Kidney epithelial cell (primary cell): ENCODE results near the gene PIGH. TPM values are rescaled to one million over a fixed set of nuclear protein-coding genes. Genes with fewer than 3 reads are reported as not detected.

ENCODE experiments used
- DNase-seq: peaks from one replicate; pipeline ENCODE4 v3.0.0-alpha.2; 2010; ENCODE audit warnings: low read depth
- H3K27me3 ChIP-seq: 2 replicates; pipeline ENCODE4 v1.6.0; 2011; ENCODE audit warnings: low read length; ENCODE audit not compliant: control insufficient read depth, insufficient read depth
- H3K36me3 ChIP-seq: 2 replicates; pipeline ENCODE4 v1.5.1; 2011; ENCODE audit warnings: low read length; ENCODE audit not compliant: control insufficient read depth, insufficient read depth
- H3K4me3 ChIP-seq: 2 replicates; pipeline ENCODE4 v1.5.1; 2011; ENCODE audit warnings: low read depth, mild to moderate bottlenecking, control low read depth, low read length
- total RNA-seq: library from RNA; depleted of rRNA; stranded (reverse); fragments of >200 nt; gene quantifications from 2 replicates; pipeline ENCODE4 v1.2.3, GENCODE V29; 2015
- TF ChIP-seq, protein P1 (sequence below): IDR thresholded peaks from 2 replicates; pipeline ENCODE4 v1.5.1; 2011; ENCODE audit warnings: mild to moderate bottlenecking, moderate library complexity, low read length, control low read depth, inconsistent platforms; ENCODE audit not compliant: insufficient read depth, poor library complexity, severe bottlenecking

Gene PIGH
- total RNA-seq, 1 donor from 2014 or later, result 27.1 TPM

DNA sequence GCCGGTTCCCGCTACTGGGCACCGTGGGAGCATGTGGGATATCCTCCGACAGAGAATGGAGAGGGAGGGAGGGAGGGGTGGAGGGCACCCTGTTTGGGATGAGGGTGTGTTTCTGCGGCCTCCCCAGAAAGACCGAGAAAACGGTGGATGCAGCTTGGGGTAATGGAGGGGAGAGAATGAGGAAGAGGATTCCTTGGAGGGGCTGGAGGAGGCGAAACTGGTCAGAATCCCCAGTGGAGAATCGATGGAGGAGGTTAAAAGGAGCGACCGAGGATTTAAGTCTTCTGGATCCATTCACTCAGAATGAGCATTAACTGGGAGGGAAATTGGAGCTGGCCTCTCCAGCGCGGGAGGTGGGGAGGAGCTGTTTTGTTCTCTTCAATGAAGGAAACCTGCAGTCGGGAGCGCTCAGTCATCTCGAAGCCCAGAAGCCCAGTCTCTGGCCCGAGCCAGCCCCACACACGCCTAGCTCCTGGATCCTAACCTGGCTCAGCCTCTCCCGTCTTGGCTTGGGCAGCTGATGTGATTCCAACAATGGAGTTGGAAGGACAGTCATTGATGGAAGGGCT, 20.2 kb upstream of the PIGH start:
- TF ChIP-seq, protein P1, sequence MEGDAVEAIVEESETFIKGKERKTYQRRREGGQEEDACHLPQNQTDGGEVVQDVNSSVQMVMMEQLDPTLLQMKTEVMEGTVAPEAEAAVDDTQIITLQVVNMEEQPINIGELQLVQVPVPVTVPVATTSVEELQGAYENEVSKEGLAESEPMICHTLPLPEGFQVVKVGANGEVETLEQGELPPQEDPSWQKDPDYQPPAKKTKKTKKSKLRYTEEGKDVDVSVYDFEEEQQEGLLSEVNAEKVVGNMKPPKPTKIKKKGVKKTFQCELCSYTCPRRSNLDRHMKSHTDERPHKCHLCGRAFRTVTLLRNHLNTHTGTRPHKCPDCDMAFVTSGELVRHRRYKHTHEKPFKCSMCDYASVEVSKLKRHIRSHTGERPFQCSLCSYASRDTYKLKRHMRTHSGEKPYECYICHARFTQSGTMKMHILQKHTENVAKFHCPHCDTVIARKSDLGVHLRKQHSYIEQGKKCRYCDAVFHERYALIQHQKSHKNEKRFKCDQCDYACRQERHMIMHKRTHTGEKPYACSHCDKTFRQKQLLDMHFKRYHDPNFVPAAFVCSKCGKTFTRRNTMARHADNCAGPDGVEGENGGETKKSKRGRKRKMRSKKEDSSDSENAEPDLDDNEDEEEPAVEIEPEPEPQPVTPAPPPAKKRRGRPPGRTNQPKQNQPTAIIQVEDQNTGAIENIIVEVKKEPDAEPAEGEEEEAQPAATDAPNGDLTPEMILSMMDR, result no peak
- Histone ChIP-seq H3K4me3 (peak overlapping the region; percentile 64), H3K36me3 (no peaks in the 10 kb centered on the region), H3K27me3 (no peaks in the 10 kb centered on the region)
- DNase-seq, result no peak

- Histone ChIP-seq H3K4me3 (peak within 1 kb of the TSS; percentile 64), H3K27me3 (no peaks in the 10 kb centered on the region), H3K36me3 (no peaks in the 10 kb centered on the region)
- peak; percentile 89 for DNase-seq
- TF ChIP-seq, protein P1, result peak; percentile 7
These were observed 19.6 kb upstream of the PIGH start, which contains the start of gene ARG2 for GRCh38 chr14:67619446-67620216. Gene ARG2, plus strand, starts transcription at chr14:67619920. Its CDS starts 58 bp downstream, at chr14:67619978.

GRCh38 chr14:67618617-67619063, 18.6 kb upstream of the PIGH start:
- Histone ChIP-seq H3K36me3 (no peaks in the 10 kb centered on the region), H3K4me3 (no peak overlapping the region), H3K27me3 (no peaks in the 10 kb centered on the region)
- TF ChIP-seq, protein P1, result peak; percentile 76
- DNase-seq, result no peak

DNA sequence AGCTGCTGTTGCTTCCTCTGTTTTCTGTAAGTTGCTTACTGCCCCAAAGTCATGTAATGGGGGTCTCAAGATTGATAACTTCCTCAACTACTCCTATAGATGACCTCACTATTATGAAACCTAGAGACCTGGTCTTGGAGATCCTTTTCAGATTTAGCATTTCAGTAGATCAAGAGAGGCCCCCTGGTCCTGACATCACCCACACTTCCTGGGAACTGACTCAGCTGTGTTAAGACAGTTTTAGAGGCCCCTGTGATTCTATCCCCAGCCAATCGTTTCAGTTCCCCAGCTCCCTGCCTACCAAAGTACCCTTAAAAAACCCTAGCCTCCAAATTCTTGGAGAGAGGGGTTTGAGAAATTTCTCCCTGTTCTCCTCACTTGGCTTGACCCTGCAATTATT, 10.4 kb upstream of the PIGH start:
- H3K27me3 ChIP-seq, result no peaks in the 10 kb centered on the region
- TF ChIP-seq, protein P1, result no peak
- no peak overlapping the region for H3K4me3 ChIP-seq

GRCh38 chr14:67609642-67610310, 9.7 kb upstream of the PIGH start:
- no peak overlapping the region for H3K4me3 ChIP-seq
- no peaks in the 10 kb centered on the region for H3K36me3 ChIP-seq
- no peak for DNase-seq
- H3K27me3 ChIP-seq, result no peaks in the 10 kb centered on the region
- TF ChIP-seq, protein P1, result no peak

More for the DNA sequence above, 10.4 kb upstream of the PIGH start:
- DNase-seq, result no peak
- no peaks in the 10 kb centered on the region for H3K36me3 ChIP-seq
